Hematopoietic multipotent progenitor cell treated with erythropoietin and hydrocortisone succinate and interleukin-3 and kit ligand, for 17 days (in vitro differentiated cells): Measurements from ENCODE around the gene IFI44.
A peak's percentile ranks its signal among the peaks of the same experiment; 100 is the strongest.

Source experiments
- DNase-seq: peaks from one replicate; pipeline ENCODE4 v3.0.0-alpha.2; 2015; ENCODE audit warnings: low spot score

IFI44 gene

DNA sequence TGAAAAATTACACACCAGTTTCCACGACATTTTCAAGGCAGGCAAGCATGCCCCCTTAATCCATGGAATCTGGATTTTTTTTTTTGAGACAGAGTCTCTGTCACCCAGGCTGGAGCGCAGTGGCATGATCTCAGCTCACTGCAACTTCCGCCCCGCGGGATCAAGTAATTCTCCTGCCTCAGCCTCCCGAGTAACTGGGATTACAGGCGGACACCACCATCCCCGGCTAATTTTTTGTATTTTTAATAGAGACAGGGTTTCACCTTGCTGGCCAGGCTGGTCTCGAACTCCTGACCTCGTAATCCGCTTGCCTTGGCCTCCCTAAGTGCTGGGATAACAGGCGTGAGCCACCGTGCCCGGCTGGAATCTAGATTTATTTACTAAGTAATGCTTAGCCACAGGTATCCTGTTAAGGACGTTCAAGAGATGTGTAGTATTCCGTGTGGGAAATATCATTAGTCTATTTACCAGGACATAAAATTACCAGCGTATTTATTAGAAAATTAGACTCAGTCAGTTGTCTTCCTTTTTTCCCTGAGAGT is 2.5 kb downstream of the IFI44 start:
- DNase-seq: no peak

DNA sequence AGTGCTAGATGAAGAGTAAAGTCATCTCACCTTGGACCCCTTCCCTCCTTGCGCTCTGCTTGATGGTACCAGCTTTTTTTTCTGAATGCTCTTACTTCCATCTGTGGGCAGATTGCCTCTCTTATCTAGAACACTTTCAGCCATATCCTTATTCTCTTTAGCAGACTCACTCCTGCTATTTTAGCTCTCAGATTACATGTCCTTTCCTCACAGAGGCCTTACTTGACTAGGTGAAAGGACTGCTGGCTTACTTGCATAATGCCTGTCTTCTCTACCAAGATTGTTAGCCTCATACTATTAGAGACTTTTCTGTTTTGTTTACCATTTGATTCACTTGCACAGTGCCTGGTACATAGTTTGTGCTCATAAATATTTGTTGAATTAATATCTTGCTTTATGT is 9.3 kb downstream of the IFI44 start:
- no peak for DNase-seq

DNA sequence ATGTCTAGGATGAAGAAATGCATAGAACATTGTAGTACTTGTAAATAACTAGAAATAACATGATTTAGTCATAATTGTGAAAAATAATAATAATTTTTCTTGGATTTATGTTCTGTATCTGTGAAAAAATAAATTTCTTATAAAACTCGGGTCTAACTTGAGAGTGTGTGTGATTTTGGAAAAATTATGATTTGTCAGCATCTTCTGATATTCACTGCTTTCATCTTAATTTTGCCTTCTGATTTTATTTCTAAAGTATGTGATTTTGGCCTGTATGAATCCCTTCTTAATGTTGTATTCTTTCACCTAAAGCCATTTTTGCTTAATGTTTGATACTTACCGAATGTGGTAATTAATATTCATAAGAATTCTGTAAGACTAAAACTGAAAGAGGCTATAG is 14.3 kb downstream of the IFI44 start:
- no peak for DNase-seq

DNA sequence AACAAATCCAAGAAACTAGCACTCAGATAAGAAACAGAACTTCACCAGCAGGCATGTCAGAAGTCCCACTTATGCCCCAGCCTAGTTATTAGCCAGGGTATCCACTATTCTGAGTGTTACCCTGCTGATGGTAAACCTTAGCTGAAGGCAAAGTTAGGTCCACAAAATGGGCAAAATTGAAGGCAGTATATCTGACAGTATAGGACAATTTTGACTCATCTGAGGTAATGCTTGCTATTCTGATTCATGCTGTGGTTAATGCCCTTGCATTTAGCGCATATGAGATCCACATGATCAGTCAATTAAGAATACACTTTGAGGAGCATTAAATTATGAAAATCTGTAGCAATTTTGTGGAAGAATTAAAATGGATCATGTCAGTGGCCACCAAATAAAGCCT is 15.1 kb downstream of the IFI44 start:
- no peak for DNase-seq

DNA sequence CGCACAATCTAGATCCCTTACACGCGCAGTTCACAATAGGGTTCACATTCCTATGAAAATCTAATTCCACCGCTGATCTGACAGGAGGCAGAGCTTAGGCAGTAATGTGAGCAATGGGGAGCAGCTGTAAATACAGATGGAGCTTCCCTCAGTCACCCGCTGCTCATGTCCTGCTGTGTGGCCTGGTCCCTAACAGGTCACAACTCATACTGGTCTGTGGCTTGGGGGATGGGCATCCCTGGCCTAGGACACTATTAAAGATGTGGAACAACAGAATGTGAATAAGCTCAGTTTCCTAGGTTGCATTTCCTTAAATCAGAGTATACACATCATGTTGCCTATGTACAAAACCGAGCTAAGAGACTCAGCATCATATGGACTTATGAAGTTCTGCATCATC is 16.2 kb downstream of the IFI44 start:
- DNase-seq: no peak

DNA sequence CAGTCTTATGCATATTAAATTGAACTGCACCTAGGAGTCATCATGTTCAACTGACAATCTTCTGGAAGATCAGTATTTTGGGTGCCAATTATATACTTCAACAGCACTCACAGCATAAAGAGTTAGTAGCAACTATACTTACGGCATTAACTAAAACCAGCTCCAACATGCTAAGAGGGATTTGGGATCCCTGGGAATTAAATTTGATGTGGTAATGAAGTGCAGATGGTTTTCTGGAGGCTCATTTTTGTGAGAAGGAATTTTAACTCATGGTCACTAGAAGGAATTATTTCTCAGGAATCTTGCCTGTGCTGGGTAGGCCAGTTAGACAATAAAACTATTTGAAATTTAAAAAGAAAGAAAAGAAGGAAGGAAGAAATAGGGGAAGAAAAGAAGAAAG is 18.3 kb downstream of the IFI44 start:
- no peak for DNase-seq

DNA sequence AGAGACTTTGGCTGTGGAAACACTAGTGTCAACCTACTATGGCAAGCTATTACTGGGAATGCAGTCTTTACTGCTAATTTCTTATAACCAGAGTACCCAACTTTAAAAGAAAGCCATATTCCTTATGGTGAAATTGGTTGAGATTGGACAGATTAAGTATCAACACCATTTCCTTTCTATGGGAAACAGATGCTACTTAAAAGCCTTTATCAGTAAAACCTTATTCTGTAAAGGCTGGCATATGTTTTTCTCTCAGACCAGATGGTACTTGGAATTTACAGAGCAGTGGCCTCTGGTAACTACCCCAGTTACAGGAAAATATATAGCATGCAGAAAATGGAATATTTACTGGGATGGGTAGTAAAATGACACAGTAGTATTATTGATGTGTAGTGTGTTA is 18.8 kb downstream of the IFI44 start:
- DNase-seq: no peak

DNA sequence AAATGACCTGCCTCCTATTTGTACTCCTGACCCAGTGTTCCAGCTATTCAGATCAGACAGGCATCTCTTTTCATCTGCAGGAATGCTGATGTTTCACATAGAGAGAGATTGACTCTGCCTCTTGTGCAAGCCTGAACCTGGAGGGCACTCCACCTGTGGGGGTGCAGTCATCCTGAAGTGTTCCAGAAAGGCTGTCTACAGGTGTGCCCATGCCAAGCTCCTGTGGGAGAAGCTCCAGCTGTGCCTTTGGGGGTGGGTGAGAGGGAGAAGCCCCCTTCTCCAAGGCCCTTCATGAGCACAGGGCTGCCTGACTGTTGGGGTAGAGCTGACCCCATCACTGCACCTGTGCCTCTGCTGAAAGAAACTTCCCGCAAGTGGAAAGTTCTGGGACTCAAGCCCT is 22.8 kb downstream of the IFI44 start:
- DNase-seq: no peak

DNA sequence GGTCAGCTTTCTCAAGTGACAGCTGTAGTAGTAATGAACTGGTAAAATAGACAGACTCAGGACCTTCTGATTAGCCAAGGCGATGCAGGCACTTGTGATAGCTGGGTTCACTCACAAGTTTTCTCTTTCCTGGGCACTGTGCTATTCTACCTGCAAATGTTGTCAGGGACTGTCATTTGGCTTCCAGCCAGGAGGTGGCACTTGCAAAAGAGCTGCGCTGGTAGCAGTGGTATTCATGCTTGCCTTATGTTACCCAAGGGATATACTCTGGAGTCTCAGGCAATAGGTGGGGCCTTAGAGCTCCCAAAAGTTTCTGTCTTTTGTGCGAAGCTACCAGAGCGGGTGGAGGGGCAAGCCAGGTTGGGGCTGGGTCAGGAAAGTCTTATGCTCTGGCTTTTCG is 23.5 kb downstream of the IFI44 start:
- DNase-seq: no peak

DNA sequence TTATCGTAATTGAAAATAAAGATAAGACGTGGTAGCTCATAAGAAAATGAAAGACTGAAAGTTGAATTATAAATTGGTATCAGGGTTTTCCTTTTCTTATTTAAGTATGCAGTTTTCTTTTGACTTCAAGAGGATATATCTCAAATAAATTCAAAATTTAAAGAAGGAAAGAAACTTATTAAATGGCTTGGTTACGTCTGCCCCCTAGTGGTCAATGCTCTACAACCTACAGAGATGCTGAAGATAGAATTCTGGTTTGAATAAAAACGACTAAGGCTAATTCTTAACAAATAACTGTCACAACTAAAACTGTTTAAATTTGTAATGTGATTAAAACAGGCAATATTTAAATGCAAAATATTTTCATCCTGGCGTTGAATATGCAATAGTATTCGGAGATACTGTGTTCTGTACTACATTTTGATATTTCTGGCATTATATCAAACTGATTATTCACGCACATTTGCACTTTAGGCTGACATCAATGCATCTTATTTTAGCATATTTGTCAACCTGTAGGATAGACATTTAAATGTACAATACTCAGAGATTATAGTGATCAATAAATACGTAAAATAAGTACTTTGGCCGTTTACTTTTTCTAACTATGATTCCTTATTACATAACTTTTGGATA is 26.8 kb downstream of the IFI44 start:
- peak; percentile 44 for DNase-seq

DNA sequence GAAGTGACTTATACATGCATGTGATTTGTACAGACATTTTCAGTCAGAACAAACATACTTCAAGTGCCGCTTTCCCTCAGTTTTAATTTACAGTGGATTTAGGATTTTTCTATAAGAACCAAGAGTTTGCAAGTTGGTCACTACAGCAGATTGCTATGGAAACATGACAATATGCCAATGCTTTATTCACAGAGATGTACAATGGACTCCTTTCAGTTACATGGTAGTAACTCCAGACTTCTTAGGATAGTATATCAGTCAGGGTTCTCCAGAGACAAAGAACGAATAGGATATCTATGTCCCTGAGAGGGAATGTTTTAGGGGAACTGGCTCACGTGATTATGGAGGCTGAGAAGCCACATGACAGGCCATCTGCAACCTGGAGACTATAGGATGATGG is 27.4 kb downstream of the IFI44 start:
- DNase-seq: no peak

DNA sequence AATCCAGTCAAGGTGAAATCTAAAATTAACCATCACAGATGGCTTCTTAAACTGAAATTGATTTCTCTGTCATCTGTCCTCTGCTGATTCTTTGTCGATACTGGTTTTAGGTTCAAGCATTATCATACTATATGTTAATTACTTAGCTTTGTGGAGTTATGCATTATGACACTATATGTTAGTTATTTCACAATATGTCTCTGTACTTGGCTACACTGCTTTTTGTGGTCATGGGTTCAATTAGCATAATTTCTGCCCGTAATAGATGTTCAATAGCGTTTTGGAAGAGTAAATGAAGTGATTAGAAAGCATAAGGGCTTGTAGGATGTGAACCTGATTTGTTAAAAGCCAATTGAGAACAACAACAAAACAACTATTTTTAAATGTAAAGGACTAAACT is 28.2 kb downstream of the IFI44 start:
- no peak for DNase-seq

DNA sequence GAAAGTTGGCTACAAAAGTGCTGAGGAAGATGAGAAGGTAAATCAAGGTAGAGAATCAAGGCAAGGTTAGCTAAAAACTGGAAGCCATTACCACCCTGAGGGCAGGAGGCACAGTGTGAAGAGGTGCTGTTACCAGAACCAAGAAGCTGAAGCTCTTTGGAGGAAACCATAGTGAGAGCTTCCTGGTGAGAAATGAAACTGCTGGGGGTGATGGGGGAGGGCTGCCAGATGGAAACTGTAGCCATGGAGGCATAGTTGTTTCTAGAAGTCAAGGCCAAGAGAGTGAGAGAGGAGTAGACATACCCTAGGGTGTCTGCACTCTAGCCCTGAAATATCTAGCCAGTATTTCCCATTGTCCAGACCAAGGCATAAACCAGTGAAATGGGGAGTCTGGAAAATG is 28.7 kb downstream of the IFI44 start:
- no peak for DNase-seq

DNA sequence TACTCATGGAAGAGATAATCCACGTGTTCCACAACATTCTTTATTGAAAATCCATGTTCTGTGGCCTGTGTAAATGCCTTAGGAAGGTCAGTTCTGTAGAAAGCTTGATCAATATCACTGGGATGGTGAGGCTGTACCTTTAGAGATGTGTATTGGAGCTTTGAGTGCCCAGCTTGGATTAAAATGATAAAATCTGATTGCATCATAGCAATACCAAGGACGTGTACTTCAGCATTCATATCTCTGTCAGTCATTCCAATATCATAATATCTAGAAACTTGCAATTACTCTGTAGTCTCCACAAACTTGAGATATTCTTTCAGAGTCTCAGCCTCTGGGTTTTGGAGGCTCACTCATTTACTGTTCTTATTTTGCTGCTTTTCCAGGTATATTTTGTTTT is 31.6 kb downstream of the IFI44 start:
- no peak for DNase-seq

DNA sequence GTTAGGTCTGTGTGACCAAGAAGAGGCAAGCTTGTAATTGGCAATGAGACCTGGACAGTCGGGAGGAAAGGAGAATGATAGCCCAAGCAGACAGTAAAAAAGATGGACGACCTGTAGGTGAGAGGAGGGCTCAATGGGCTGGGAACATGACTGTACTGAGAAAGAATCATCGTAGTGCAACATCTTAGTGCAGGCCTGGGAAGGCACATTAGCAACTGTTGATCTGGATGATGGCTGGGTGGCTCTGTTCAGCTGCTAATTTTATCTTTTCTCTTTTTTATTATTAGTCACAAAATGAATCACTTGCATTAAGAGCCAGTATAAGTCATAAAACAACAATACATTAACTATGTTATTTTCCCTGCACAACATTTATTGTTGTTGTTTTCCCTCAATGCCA is 32.9 kb downstream of the IFI44 start:
- no peak for DNase-seq

DNA sequence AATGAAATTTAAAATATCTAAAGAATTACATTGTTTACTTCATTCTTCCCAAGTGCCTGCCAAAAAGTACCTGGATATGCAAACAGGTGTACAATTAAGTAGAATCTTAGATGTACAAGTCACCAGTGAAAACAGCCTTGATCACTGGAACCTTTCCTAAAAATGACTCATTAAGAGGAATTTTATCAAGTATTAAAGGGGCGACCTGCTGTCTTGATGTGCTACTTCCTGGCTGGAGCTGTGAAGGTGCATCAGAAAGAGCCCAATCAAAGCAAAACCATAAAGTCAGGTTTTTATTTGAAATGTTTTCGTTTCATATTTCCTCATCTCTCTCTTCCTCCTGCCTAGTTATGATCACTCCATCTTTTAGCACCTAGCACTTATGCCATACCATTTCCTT is 33.4 kb downstream of the IFI44 start:
- no peak for DNase-seq

DNA sequence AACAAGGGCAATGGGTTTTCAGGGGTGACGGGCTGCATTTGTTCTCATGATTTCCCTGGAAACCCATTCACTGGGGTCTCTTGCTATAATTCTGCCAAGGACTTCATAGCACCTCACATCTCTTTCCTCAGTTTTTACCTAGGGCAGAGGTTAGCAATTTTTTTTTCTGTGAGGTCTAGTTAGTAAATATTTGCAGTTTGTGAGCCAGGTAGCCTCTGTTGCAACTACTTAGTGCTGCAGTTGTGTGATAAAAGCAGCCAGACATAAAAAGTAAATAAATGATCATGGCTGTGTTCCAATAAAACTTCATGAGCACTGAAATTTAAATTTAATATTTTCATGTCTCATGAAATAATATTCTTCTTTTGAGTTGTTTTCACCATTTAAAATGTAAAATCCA is 37.7 kb downstream of the IFI44 start:
- DNase-seq: no peak

DNA sequence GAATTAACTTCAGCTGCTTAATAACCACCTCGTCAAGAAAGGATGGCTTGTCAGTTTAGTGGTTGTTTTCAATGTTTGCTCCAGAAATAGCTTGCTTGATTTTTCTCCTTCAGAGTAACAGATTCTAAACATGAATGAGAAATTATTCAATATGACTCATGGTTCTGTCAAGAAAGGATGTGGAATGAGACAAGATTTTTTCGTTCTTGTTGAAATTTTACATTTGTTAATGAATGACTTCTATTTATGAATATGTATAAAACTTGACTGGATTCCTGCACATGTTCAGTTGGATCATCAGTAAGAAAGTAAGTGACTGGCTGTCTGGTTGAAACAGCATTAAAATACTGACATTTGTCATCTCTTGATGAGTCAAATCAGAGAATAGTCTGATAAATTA is 38.3 kb downstream of the IFI44 start:
- no peak for DNase-seq

DNA sequence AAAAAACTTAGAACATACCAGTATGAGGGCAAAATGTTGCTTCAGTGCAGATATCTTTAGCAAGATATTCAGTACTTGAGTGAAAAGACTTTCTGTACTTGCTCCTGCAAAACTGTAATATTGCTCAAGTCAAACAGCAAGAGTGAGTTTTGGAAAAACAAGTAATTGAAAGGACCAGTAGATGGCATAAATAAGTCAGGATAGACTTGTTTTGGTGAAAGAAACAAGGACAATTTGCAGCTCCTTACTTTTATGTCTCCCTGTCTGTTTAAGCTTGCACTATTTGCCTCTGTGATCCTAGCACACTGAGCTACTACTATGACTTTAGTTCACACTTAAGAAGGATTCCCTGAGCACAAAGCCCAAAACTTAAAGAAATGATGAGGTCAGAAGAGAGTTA is 39.1 kb downstream of the IFI44 start:
- DNase-seq: no peak

DNA sequence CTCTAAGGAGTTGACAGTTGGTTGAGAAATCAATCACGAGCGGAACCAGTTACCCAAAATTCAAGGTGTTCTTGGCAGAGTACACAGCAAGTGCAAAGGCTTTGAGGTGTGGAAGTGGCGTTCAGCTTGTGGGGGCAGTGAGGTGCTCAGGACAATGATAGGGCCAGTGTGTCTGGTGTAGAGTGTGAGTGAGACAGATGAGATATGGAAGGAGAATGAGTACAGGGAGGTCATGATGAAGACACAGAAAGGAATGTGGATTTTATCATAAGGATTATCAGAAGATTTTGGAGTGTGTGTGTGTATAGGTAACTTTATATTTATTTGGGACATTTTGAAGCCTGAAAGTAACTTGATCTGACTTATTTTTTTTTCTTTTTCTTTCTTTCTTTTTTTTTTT is 40.9 kb downstream of the IFI44 start:
- DNase-seq: no peak

DNA sequence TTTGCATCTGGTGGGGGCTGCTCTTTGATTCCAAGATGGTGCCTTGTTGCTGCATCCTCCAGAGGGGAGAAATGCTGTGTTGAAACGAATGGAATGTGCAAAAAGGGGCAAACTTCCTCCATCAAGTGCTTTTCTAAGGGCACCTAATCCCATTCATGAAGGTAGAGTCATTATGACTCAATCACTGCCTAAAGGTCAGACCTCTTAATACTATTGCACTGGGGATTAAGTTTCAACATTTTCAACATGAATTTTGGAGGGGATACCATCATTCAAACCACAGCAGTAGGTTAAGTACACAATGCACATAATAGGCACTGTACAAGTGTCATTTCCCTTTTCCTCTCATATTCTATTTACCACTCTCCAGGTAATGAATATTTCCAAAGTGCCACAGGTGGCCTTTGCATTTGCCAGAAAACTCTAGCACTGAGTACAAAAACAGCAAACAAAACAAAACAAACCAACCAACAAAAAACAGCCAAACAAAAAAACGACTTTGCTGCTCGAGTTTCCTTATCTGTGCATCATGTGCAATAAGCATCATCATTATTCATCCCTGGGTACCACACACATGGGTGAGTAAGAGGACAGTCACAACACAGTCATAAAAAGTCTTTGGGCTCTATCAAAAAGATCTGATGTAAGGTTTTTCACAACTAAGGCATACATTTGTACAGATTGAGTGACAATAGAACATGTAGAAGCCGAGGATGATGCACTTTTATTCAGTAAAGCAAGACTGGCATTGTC is 42.5 kb downstream of the IFI44 start:
- no peak for DNase-seq

DNA sequence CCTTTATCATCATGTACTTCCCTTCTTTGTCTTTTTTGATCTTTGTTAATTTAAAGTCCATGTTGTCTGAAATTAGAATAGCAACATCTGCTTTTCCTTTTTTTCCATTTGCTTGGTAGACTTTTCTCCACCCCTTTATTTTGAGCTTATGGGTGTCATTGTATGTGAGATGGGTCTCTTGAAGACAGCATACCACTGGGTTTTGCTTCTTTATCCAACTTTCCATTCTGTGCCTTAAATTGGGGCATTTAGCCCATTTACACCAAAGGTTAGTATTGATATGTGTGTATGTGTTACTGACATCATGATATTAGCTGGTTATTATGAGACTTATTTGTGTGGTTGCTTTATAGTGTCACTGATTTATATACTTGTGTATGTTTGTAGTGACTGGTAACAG is 50.2 kb downstream of the IFI44 start:
- no peak for DNase-seq

DNA sequence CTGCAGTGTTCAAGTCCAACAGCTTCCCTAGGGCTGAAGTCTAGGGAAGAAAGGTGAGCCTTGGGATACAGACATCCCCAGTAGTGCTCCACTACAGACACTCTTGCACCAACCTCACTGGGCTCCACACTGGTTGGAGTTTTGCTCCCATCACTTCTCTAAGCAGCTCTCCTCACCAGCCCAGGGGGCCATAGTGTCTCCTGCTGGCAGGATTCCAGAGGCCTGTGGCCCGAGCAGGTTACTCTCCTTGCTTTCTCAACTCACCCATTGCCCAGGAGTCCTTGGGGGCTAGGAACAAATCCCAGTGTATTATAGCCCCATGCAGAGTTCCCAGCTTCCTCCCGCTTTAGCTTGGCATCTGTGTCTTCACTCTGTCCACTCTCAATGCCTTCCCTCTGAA is 52.8 kb downstream of the IFI44 start:
- no peak for DNase-seq

DNA sequence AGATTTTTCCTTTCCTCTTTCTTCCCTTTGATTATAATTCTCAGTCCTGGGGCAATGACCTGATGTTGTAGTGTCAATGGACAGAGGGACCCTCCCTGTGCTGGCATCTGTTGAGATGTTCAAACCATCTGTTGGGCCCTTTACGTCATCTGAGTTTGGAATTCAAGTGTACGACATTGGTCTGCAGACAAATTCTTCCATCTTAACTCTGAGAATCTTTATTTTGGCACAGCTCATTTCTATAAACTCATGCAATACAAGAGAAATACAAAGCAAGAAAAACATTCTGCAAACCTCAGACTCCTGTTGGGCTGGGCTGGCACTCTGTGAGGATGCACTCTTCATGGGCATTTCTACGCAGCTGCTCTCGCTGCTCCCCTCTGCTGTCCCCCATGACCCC is 54.2 kb downstream of the IFI44 start:
- no peak for DNase-seq
